Adrenal gland (tissue), 12 donors: Measurements from ENCODE around the gene ARAP3. TPM values are rescaled to one million over a fixed set of nuclear protein-coding genes. Genes with fewer than 3 reads are reported as not detected.

Source experiments
- DNase-seq, 7 donors: peaks; one replicate each; pipeline ENCODE4 v3.0.0-alpha.2; 2019 to 2020
- H3K27ac ChIP-seq, 5 donors: fragments of 200-600 bp; sonication (generic) in 4 of 5; 1 replicate in 3 of 5; 2 replicates in 2 of 5; pipeline versions ENCODE4 v1.5.1 to v1.8.0; 2016 to 2020; ENCODE audit warnings: mild to moderate bottlenecking in 1 of 5
- H3K27me3 ChIP-seq: fragments of 200-600 bp; 2 replicates; pipeline ENCODE4 v1.8.0; 2021
- H3K36me3 ChIP-seq, 2 donors: fragments of 200-600 bp; replicated peaks in 1 of 2; 1 replicate in 1 of 2; 2 replicates in 1 of 2; pipeline versions ENCODE4 v1.5.1 to v1.8.0; 2018 to 2022
- H3K4me1 ChIP-seq, 2 donors: fragments of 200-600 bp; replicated peaks in 1 of 2; 1 replicate in 1 of 2; 2 replicates in 1 of 2; pipeline versions ENCODE4 v1.5.1 to v1.8.0; 2018 to 2021
- H3K4me3 ChIP-seq, 4 donors: fragments of 200-600 bp; sonication (generic) in 3 of 4; one replicate each; pipeline ENCODE4 v1.5.1; 2016 to 2018
- H3K9me3 ChIP-seq, 3 donors: fragments of 200-600 bp; sonication (generic) in 1 of 3; replicated peaks in 1 of 3; 1 replicate in 2 of 3; 2 replicates in 1 of 3; pipeline versions ENCODE4 v1.5.1 to v1.8.0; 2016 to 2021
- POLR2A ChIP-seq, 2 donors: fragments of 450-650 bp; IDR thresholded peaks; one replicate each; pipeline ENCODE4 v1.6.1; 2017; ENCODE audit warnings: antibody characterized with exemption in 2 of 2, mild to moderate bottlenecking in 2 of 2, moderate library complexity in 1 of 2
- WGBS, 4 donors: extraction: QIAGEN DNeasy Blood & Tissue Kit in 2 of 4; methylation state at CpG; one replicate each; pipeline versions ENCODE4 v1.1.5 to v1.1.7; 2013 to 2017; 5-methylcytosine and 5-hydroxymethylcytosine counted together
- intact Hi-C, 2 donors: fragments of 100-400 bp; cut with DNase I; formaldehyde crosslinking; loops; one replicate each; pipeline versions ENCODE4 v1.14.1 to v1.15.0; 2022 to 2023
- polyA plus RNA-seq, 3 donors: library from polyadenylated mRNA; stranded (reverse); fragments of 200-250 nt in 2 of 3; fragments of 350-450 nt in 1 of 3; fragmentation: Illumina TruSeq in 1 of 3; extraction: RNeasy Lipid Tissue Mini Kit (QIAGEN cat#74804) in 1 of 3; gene quantifications; one replicate each; pipeline ENCODE4 v1.2.3, GENCODE V29; 2013 to 2014
- total RNA-seq, 9 donors: library from RNA; depleted of rRNA in 4 of 9; stranded (reverse); fragments of >200 nt in 4 of 9; fragments of 120-200 nt in 1 of 9; fragmentation: NEBNext Ultra II Directional in 1 of 9; extraction: Animal tissue kit (Norgen Biotek cat#: 25700) in 1 of 9; gene quantifications; one replicate each; pipeline versions ENCODE4 v1.1.0 to v1.2.4, GENCODE V29; 2013 to 2023
- TF ChIP-seq, protein P1 (sequence below), 6 experiments: fragments of 450-650 bp in 4 of 6; fragments of 200-600 bp in 2 of 6; sonication (generic) in 1 of 6; IDR thresholded peaks; 1 replicate in 5 of 6; 2 replicates in 1 of 6; pipeline versions ENCODE4 v1.5.1 to v1.8.0; 2016 to 2021; ENCODE audit warnings: antibody characterized with exemption in 6 of 6, mild to moderate bottlenecking in 2 of 6, moderate library complexity in 1 of 6
- donor health status: healthy with polysubstance abuse.
- donor health status: Bipolar disorder and iron deficiency.
- donor health status: DM: yes; HTN: yes; CAD: no.
- donor health status: DM: no; HTN: no; CAD: no.
- donor health status: DM: no; HTN: no; CAD: no.
- donor health status: DM: yes; HTN: yes; CAD: no.

ARAP3 gene
- total and polyA plus RNA-seq, 12 donors, result 3.0 to 38.6 (median 10.7) TPM

DNA sequence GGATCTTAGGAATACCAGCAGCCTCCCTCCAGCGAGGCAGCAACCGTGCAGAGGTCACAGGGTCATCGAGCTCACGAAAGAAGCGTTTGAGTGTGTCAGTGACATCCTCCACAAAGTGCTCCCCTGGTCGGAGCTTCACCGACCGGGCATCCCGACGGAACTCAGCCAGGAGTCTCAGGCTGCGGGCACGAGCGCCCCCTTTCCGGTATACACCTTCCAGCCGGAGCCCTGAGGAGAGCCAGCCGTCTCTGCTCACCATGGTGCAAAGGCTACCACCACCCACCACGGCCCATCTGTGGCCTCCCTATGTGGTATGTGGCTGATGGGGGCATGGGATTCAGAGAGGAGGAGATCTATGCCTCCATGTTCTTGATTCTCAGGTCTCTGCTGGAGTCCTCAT is 20.0 kb downstream of the ARAP3 start:
- H3K27me3 ChIP-seq, result no peaks in the 10 kb centered on the region
- 81 to 97% (median 82%) methylated on average over 3 to 17 of the region's 17 CpGs for WGBS, 4 donors
- no peak overlapping the region for H3K27ac ChIP-seq
- no peak overlapping the region for H3K4me3 ChIP-seq
- no peaks in the 10 kb centered on the region for H3K4me1 ChIP-seq
- TF ChIP-seq, protein P1, sequence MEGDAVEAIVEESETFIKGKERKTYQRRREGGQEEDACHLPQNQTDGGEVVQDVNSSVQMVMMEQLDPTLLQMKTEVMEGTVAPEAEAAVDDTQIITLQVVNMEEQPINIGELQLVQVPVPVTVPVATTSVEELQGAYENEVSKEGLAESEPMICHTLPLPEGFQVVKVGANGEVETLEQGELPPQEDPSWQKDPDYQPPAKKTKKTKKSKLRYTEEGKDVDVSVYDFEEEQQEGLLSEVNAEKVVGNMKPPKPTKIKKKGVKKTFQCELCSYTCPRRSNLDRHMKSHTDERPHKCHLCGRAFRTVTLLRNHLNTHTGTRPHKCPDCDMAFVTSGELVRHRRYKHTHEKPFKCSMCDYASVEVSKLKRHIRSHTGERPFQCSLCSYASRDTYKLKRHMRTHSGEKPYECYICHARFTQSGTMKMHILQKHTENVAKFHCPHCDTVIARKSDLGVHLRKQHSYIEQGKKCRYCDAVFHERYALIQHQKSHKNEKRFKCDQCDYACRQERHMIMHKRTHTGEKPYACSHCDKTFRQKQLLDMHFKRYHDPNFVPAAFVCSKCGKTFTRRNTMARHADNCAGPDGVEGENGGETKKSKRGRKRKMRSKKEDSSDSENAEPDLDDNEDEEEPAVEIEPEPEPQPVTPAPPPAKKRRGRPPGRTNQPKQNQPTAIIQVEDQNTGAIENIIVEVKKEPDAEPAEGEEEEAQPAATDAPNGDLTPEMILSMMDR (IDR thresholded peaks at IDR 0.05), result no peak
- no peak for TF ChIP-seq POLR2A (IDR thresholded peaks at IDR 0.05)
- intact Hi-C loops, result no loop called here
- H3K36me3 ChIP-seq, result peaks cover 0 to 7% of the 10 kb centered on the region in 2 donors
- DNase-seq, result no peak
- no peaks in the 10 kb centered on the region for H3K9me3 ChIP-seq

DNA sequence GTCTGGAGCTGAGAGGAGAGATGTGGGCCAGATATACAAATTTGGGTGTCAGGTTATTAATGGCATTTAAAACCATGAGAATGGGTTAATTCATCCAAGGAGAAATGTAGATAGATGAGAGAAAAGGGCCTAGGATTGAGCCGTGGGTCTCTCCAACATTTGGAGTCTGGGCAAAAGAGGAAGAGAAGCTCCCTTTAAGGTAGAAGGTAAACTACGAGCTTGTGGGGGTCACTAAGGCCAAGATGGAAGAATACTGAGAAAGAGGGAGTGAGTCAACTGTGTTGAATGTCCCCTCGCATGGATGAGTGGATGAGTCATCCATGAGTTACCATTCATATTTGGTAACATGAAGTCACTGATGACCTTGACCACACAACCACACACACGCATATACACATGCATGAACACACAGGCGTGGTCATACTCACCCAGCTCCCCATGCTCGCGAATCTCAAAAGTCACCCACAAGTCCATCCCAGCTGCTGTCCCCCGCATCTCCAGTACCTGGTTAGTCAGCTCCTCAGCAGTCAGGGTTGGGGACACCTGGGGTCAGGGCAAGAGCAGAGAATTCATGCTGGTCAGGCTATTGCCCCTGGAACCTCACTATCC is 24.0 kb downstream of the ARAP3 start:
- WGBS, 4 donors, result 55 to 68% (median 60%) methylated on average over 6 to 8 of the region's 8 CpGs
- peaks cover 0 to 7% of the 10 kb centered on the region in 2 donors for H3K36me3 ChIP-seq
- H3K9me3 ChIP-seq, result no peaks in the 10 kb centered on the region
- no peaks in the 10 kb centered on the region for H3K27me3 ChIP-seq
- H3K4me3 ChIP-seq, result no peak overlapping the region
- no peak for TF ChIP-seq POLR2A (IDR thresholded peaks at IDR 0.05)
- TF ChIP-seq, protein P1 (IDR thresholded peaks at IDR 0.05), result no peak
- H3K4me1 ChIP-seq, result no peaks in the 10 kb centered on the region
- intact Hi-C loops, result no loop called here
- H3K27ac ChIP-seq, result no peak overlapping the region
- DNase-seq, result peak in 4 of 7 donors; percentile 50 to 64 (median 60)

- Histone ChIP-seq H3K4me1 (no peaks in the 10 kb centered on the region), H3K27me3 (no peaks in the 10 kb centered on the region), H3K4me3 (no peak overlapping the region), H3K36me3 (peaks cover 0 to 7% of the 10 kb centered on the region in 2 donors), H3K9me3 (no peaks in the 10 kb centered on the region), H3K27ac (no peak overlapping the region)
- intact Hi-C loops, result no loop called here
- TF ChIP-seq POLR2A (IDR thresholded peaks at IDR 0.05), result no peak
- TF ChIP-seq, protein P1 (IDR thresholded peaks at IDR 0.05), result no peak
- no peak for DNase-seq
- 96 to 100% (median 100%) methylated on average over 1 of the region's 1 CpG for WGBS, 4 donors
Measured at GRCh38 chr5:141657404-141657803, 24.6 kb downstream of the ARAP3 start.

DNA sequence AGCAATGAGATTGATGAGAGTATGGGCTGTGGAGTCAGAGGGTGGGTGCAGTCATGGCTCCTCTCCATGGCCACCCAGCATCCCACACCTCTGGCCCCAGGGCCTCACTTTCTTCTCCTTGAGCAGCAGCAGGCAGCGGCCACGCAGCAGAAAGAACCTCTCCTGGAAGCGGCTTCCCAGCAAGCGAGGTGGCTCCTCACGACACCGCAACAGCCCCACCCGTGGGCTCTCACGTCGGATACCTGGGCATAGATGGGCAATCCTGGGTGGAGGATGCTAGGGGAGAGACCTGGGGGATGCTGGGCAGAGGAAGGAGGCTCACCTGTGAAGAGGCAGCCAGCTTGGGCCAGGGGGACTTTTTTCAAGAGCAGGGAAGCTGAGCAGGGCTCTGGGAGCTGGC is 25.6 kb downstream of the ARAP3 start:
- Histone ChIP-seq H3K9me3 (no peaks in the 10 kb centered on the region), H3K4me3 (no peak overlapping the region), H3K27me3 (no peaks in the 10 kb centered on the region), H3K36me3 (peaks cover 0 to 7% of the 10 kb centered on the region in 2 donors), H3K27ac (no peak overlapping the region), H3K4me1 (peaks cover 0 to 3% of the 10 kb centered on the region in 2 donors)
- WGBS, 4 donors, result 89 to 96% (median 94%) methylated on average over 4 to 9 of the region's 9 CpGs
- intact Hi-C loops, result no loop called here
- DNase-seq, result no peak
- TF ChIP-seq, protein P1 (IDR thresholded peaks at IDR 0.05), result no peak
- no peak for TF ChIP-seq POLR2A (IDR thresholded peaks at IDR 0.05)
